ENCODE data around the gene LEF1. TPM values are rescaled to one million over a fixed set of nuclear protein-coding genes. Genes with fewer than 3 reads are reported as not detected.

The LEF1 gene
- total and polyA plus RNA-seq, 2 of the 8 experiments (the other 6 are each of a cell fraction or from before 2014, with no cell fraction given) = 2.6 to 5.2 TPM

DNA sequence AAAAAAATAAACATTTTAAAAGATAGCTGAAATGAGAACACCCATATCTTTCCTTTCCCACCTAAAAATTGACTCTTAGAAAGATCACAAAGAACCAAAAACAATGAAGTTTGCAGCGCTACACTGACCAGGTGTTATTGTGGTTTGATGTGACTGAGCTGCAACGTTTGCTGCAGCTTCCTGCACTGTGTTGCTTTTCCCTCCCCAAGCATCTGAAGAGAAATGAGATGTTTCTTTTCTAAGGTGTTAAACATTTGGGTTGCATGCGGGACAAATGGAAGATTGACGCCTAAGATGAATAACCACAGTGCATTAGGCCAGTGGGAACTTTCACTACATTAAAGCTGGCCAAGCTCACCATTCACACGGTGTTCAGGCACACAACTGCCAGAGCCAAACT lies 8.9 kb downstream of the LEF1 start:
- H3K23me2 ChIP-seq (ENCODE audit: low read depth, low read length) = no peaks in the 10 kb centered on the region; the same call in 1 of the 2 replicates
- FAIRE-seq (no peak), DNase-seq (ENCODE audit: low read depth in 1 of 2, low spot score in 2 of 2) (no peak)
- no peak overlapping the region for H2BK5ac ChIP-seq (ENCODE audit: low read depth, low read length)
- H3K4me1 ChIP-seq (replicated peaks in 1 of 4; ENCODE audit: control insufficient read depth in 3 of 4, insufficient read depth in 4 of 4, low read length in 3 of 4) = peaks cover 0 to 14% (median 5%) of the 10 kb centered on the region in 4 experiments; a peak in 3 of 7 replicates
- 77% methylated on average over 5 of the region's 5 CpGs; no CpG with 5 or more reads in 1 of the 2 experiments for WGBS, 2 experiments (ENCODE audit: extremely low coverage in 1 of 2, insufficient coverage in 1 of 2, insufficient read length in 1 of 2, insufficient replicate concordance in 2 of 2, low coverage in 1 of 2, low lambda C conversion rate in 2 of 2, missing lambda C conversion rate in 1 of 2)
- no peak overlapping the region for H4K91ac ChIP-seq (replicated peaks; ENCODE audit: insufficient read length, low read length)
- no peak overlapping the region for H3K23ac ChIP-seq (ENCODE audit: insufficient read length)
- H3K9me3 ChIP-seq (ENCODE audit: insufficient read depth in 2 of 2, low read depth in 1 of 2, low read length in 1 of 2) = no peaks in the 10 kb centered on the region
- CTCF ChIA-PET (ENCODE audit: partially characterized antibody) = interaction anchor here (0.6 to 1.9 kb wide), 5 partner anchors 29 to 413 kb away, joined by 4 to 10 read pairs (median 4); no protein-coding TSS in a partner anchor
- H3K4me3 ChIP-seq (ENCODE audit: extremely low read depth in 1 of 4, insufficient read depth in 2 of 4, low read depth in 3 of 4, low read length in 4 of 4) = no peak overlapping the region
- H2BK15ac ChIP-seq (ENCODE audit: low read length) = no peak overlapping the region
- no peak overlapping the region for H4K5ac ChIP-seq (ENCODE audit: insufficient read length, low read depth, low read length)
- H3K27me3 ChIP-seq (replicated peaks in 1 of 4; ENCODE audit: control insufficient read depth in 3 of 4, extremely low read depth in 1 of 4, insufficient read depth in 3 of 4, low read length in 3 of 4) = peaks cover 3 to 25% (median 13%) of the 10 kb centered on the region in 4 experiments
- no peak overlapping the region for H3K4me2 ChIP-seq (ENCODE audit: insufficient read depth in 1 of 2, low read depth in 2 of 2, low read length in 2 of 2)
- H2BK120ac ChIP-seq (replicated peaks; ENCODE audit: low read depth, low read length) = no peak overlapping the region
- POLR2A ChIA-PET (ENCODE audit: partially characterized antibody) = no interaction called here
- H3K36me3 ChIP-seq (ENCODE audit: control insufficient read depth in 2 of 4, insufficient read depth in 4 of 4, low read length in 3 of 4) = no peaks in the 10 kb centered on the region
- no peak overlapping the region for H3K27ac ChIP-seq (ENCODE audit: low read depth, low read length)
- no peak overlapping the region for H2BK20ac ChIP-seq (ENCODE audit: low read length)
- H3K14ac ChIP-seq (ENCODE audit: insufficient read length) = no peak overlapping the region
- H2AFZ ChIP-seq (ENCODE audit: low read length) = no peak overlapping the region
- no peak overlapping the region for H3K18ac ChIP-seq (ENCODE audit: extremely low read depth, low read length)
- no peak overlapping the region for H2AK5ac ChIP-seq (ENCODE audit: low read depth, low read length)
- H3K56ac ChIP-seq (replicated peaks; ENCODE audit: insufficient read length, low read depth, low read length) = no peak overlapping the region
- no peaks in the 10 kb centered on the region for H3K79me1 ChIP-seq (ENCODE audit: low read depth, low read length)
- H3K79me2 ChIP-seq (ENCODE audit: control insufficient read depth in 1 of 2, insufficient read depth in 2 of 2, low read length in 2 of 2) = no peaks in the 10 kb centered on the region
- H4K8ac ChIP-seq (ENCODE audit: extremely low read depth, insufficient read depth, low read length) = no peak overlapping the region
- no peak overlapping the region for H2BK12ac ChIP-seq (ENCODE audit: low read depth, low read length)
- no peak overlapping the region for H3K4ac ChIP-seq (replicated peaks; ENCODE audit: insufficient read length, low read depth, low read length)
- H3K9ac ChIP-seq (replicated peaks in 1 of 4; ENCODE audit: extremely low read depth in 1 of 4, low read depth in 3 of 4, low read length in 3 of 4) = no peak overlapping the region
- peaks cover 0 to under 1% of the 10 kb centered on the region in 2 experiments for H4K20me1 ChIP-seq (replicated peaks in 1 of 2; ENCODE audit: control insufficient read depth in 1 of 2, insufficient read depth in 2 of 2, low read length in 2 of 2)

All from H1 (cell line).